ENCODE results near the gene GCC2. TPM values are rescaled to one million over a fixed set of nuclear protein-coding genes. Genes with fewer than 3 reads are reported as not detected.
A peak's percentile ranks its signal among the peaks of the same experiment; 100 is the strongest.
"Not testable (repeated sequence)": the region's sequence is repeated elsewhere in the genome, so short reads cannot be mapped to it uniquely, and the experiment has no call there.

The GCC2 gene
- total RNA-seq, 3 donors from 2014 or later: 75.1 to 89.6 (median 77.2) TPM

- no peaks in the 10 kb centered on the region for H3K4me1 ChIP-seq (ENCODE audit: low read depth)
- no peaks in the 10 kb centered on the region for H3K9me3 ChIP-seq
- DNase-seq: no peak
- ATAC-seq: peak; percentile 68
- TF ChIP-seq CTCF (IDR thresholded peaks at IDR 0.05): no peak
- intact Hi-C loops (cut with DNase I, micrococcal nuclease): no loop called here
- no peaks in the 10 kb centered on the region for H3K36me3 ChIP-seq (ENCODE audit: low read depth)
- no peak overlapping the region for H3K4me3 ChIP-seq
Measured at GRCh38 chr2:108423502-108424251, 25.3 kb upstream of the GCC2 start.

- TF ChIP-seq CTCF (IDR thresholded peaks at IDR 0.05): no peak
- ATAC-seq (no peak), DNase-seq (no peak)
- Histone ChIP-seq H3K9me3 (no peaks in the 10 kb centered on the region), H3K4me1 (ENCODE audit: low read depth) (no peaks in the 10 kb centered on the region), H3K4me3 (no peak overlapping the region), H3K36me3 (ENCODE audit: low read depth) (no peaks in the 10 kb centered on the region)
- intact Hi-C loops (cut with DNase I, micrococcal nuclease): no loop called here
Measured at GRCh38 chr2:108428286-108429009, 20.6 kb upstream of the GCC2 start.

- intact Hi-C loops (cut with DNase I, micrococcal nuclease); ATAC-seq; H3K9me3 ChIP-seq; H3K4me3 ChIP-seq; DNase-seq; H3K36me3 ChIP-seq (ENCODE audit: low read depth); H3K4me1 ChIP-seq (ENCODE audit: low read depth): not testable (repeated sequence)
Measured at GRCh38 chr2:108435578-108435977, 13.4 kb upstream of the GCC2 start.

GRCh38 chr2:108436976-108437375 lies 12.0 kb upstream of the GCC2 start:
- DNase-seq: no peak
- no peaks in the 10 kb centered on the region for H3K4me1 ChIP-seq (ENCODE audit: low read depth)
- no peaks in the 10 kb centered on the region for H3K9me3 ChIP-seq
- no peak overlapping the region for H3K4me3 ChIP-seq
- intact Hi-C loops (cut with DNase I, micrococcal nuclease): no loop called here
- no peak for ATAC-seq
- TF ChIP-seq CTCF (IDR thresholded peaks at IDR 0.05): no peak
- no peaks in the 10 kb centered on the region for H3K36me3 ChIP-seq (ENCODE audit: low read depth)

GRCh38 chr2:108441712-108442111 lies 7.3 kb upstream of the GCC2 start:
- TF ChIP-seq CTCF (IDR thresholded peaks at IDR 0.05): no peak
- no peak for DNase-seq
- intact Hi-C loops (cut with DNase I, micrococcal nuclease): no loop called here
- ATAC-seq: no peak
- H3K4me3 ChIP-seq: no peak overlapping the region
- H3K9me3 ChIP-seq: no peaks in the 10 kb centered on the region
- H3K4me1 ChIP-seq (ENCODE audit: low read depth): no peaks in the 10 kb centered on the region
- H3K36me3 ChIP-seq (ENCODE audit: low read depth): no peaks in the 10 kb centered on the region
